Measurements from ENCODE around the gene OCSTAMP.

DNA sequence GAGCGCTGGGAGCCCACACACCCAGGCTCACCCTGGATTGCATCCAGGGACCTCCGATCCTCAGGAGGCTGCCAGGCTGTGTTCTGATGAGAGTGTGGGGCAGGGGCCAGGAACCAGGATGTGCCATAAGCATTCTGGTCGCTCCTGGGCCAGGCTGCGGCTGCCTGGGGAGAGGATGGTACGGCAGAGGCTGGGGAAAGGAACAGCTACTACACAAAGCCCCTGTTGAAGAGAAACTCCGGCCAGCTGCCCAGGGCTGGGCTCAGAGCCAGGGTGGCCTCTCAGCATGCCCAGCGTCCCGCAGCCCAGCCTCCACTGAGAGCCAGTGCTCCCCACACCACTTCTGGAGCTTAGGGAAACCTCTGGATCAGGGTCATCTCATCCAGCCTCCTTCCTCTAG is 21.7 kb upstream of the OCSTAMP start:
- TF ChIP-seq, protein P1, sequence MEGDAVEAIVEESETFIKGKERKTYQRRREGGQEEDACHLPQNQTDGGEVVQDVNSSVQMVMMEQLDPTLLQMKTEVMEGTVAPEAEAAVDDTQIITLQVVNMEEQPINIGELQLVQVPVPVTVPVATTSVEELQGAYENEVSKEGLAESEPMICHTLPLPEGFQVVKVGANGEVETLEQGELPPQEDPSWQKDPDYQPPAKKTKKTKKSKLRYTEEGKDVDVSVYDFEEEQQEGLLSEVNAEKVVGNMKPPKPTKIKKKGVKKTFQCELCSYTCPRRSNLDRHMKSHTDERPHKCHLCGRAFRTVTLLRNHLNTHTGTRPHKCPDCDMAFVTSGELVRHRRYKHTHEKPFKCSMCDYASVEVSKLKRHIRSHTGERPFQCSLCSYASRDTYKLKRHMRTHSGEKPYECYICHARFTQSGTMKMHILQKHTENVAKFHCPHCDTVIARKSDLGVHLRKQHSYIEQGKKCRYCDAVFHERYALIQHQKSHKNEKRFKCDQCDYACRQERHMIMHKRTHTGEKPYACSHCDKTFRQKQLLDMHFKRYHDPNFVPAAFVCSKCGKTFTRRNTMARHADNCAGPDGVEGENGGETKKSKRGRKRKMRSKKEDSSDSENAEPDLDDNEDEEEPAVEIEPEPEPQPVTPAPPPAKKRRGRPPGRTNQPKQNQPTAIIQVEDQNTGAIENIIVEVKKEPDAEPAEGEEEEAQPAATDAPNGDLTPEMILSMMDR (conservative IDR thresholded peaks at IDR 0.05), result no peak
- no peak for TF ChIP-seq ZFX (IDR thresholded peaks at IDR 0.05)
